OCI-LY1 (cell line): Measurements from ENCODE around the gene CHST13.

Experiments
- H2AFZ ChIP-seq: fragments of 200-600 bp; sonication (generic), shearing (Covaris generic); 2 replicates; pipeline ENCODE4 v1.6.0; 2014; ENCODE audit warnings: antibody characterized with exemption, mild to moderate bottlenecking, low read length
- H3F3A ChIP-seq: fragments of 200-600 bp; sonication (generic), shearing (Covaris generic); 2 replicates; pipeline ENCODE4 v1.6.0; 2014; ENCODE audit warnings: mild to moderate bottlenecking, antibody characterized with exemption, low read length, moderate library complexity; ENCODE audit not compliant: insufficient read depth
- H3K27ac ChIP-seq: fragments of 200-600 bp; sonication (generic); 2 replicates; pipeline ENCODE4 v1.5.1; 2014; ENCODE audit warnings: low read length, mixed run types, mild to moderate bottlenecking, low read depth; ENCODE audit not compliant: poor library complexity, severe bottlenecking
- H3K27me3 ChIP-seq: fragments of 200-600 bp; sonication (generic); 2 replicates; pipeline ENCODE4 v1.6.0; 2014; ENCODE audit warnings: antibody characterized with exemption, mild to moderate bottlenecking, low read length, moderate library complexity; ENCODE audit not compliant: insufficient read depth
- H3K36me3 ChIP-seq: fragments of 200-600 bp; sonication (generic); 2 replicates; pipeline ENCODE4 v1.6.1; 2014; ENCODE audit warnings: mild to moderate bottlenecking, antibody characterized with exemption, low read length, moderate library complexity, mixed read lengths; ENCODE audit not compliant: insufficient read depth
- H3K4me1 ChIP-seq: fragments of 200-600 bp; sonication (generic); 2 replicates; pipeline ENCODE4 v1.5.1; 2014; ENCODE audit warnings: mild to moderate bottlenecking, low read length, moderate library complexity; ENCODE audit not compliant: insufficient read depth, severe bottlenecking
- H3K4me2 ChIP-seq: fragments of 200-600 bp; sonication (generic), shearing (Covaris generic); 2 replicates; pipeline ENCODE4 v1.6.1; 2014; ENCODE audit warnings: low read length
- H3K4me3 ChIP-seq: fragments of 200-600 bp; sonication (generic); 2 replicates; pipeline ENCODE4 v1.5.1; 2014; ENCODE audit warnings: low read length, low read depth, mild to moderate bottlenecking, mixed read lengths; ENCODE audit not compliant: poor library complexity, severe bottlenecking
- H3K79me2 ChIP-seq: fragments of 200-600 bp; shearing (Covaris generic); 2 replicates; pipeline ENCODE4 v1.6.1; 2016; ENCODE audit warnings: mixed run types, low read length, mixed read lengths; ENCODE audit not compliant: insufficient read depth
- H3K9ac ChIP-seq: fragments of 200-600 bp; sonication (generic), shearing (Covaris generic); 2 replicates; pipeline ENCODE4 v1.6.1; 2014; ENCODE audit warnings: mild to moderate bottlenecking, low read length, mixed read lengths
- H3K9me2 ChIP-seq: fragments of 200-600 bp; sonication (generic), shearing (Covaris generic); 2 replicates; pipeline ENCODE4 v1.6.1; 2014; ENCODE audit warnings: low read depth, mild to moderate bottlenecking, low read length, mixed read lengths
- H3K9me3 ChIP-seq: fragments of 200-600 bp; shearing (Covaris generic); 2 replicates; pipeline ENCODE4 v1.6.1; 2014; ENCODE audit warnings: low read length, mixed read lengths
- H4K20me1 ChIP-seq: fragments of 200-600 bp; sonication (generic), shearing (Covaris generic); 2 replicates; pipeline ENCODE4 v1.6.0; 2016; ENCODE audit warnings: mild to moderate bottlenecking, low read length; ENCODE audit not compliant: insufficient read depth
- EZH2 ChIP-seq: fragments of 200-600 bp; sonication (generic), shearing (Covaris generic); IDR thresholded peaks from 2 replicates; pipeline ENCODE4 v1.8.0; 2017; ENCODE audit warnings: borderline replicate concordance, mixed run types, mild to moderate bottlenecking, antibody characterized with exemption, low read length, moderate library complexity, mixed read lengths
- TF ChIP-seq, protein P1 (sequence below): fragments of 200-600 bp; sonication (generic), shearing (Covaris generic); IDR thresholded peaks from 2 replicates; pipeline ENCODE4 v1.5.1; 2017; ENCODE audit warnings: mild to moderate bottlenecking, antibody characterized with exemption, low read length, moderate library complexity, mixed read lengths

Gene CHST13

GRCh38 chr3:126515066-126515706, 8.8 kb upstream of the CHST13 start:
- Histone ChIP-seq H3K4me3 (no peak overlapping the region), H3K36me3 (no peaks in the 10 kb centered on the region), H3K27me3 (no peaks in the 10 kb centered on the region), H4K20me1 (no peaks in the 10 kb centered on the region), H3F3A (no peaks in the 10 kb centered on the region), H3K79me2 (no peaks in the 10 kb centered on the region), H3K9me2 (no peaks in the 10 kb centered on the region), H3K9ac (no peak overlapping the region), H3K4me1 (no peaks in the 10 kb centered on the region), H3K27ac (no peak overlapping the region), H3K4me2 (no peak overlapping the region), H2AFZ (no peak overlapping the region), H3K9me3 (no peaks in the 10 kb centered on the region)
- TF ChIP-seq, protein P1, sequence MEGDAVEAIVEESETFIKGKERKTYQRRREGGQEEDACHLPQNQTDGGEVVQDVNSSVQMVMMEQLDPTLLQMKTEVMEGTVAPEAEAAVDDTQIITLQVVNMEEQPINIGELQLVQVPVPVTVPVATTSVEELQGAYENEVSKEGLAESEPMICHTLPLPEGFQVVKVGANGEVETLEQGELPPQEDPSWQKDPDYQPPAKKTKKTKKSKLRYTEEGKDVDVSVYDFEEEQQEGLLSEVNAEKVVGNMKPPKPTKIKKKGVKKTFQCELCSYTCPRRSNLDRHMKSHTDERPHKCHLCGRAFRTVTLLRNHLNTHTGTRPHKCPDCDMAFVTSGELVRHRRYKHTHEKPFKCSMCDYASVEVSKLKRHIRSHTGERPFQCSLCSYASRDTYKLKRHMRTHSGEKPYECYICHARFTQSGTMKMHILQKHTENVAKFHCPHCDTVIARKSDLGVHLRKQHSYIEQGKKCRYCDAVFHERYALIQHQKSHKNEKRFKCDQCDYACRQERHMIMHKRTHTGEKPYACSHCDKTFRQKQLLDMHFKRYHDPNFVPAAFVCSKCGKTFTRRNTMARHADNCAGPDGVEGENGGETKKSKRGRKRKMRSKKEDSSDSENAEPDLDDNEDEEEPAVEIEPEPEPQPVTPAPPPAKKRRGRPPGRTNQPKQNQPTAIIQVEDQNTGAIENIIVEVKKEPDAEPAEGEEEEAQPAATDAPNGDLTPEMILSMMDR = no peak
- no peak for TF ChIP-seq EZH2

DNA sequence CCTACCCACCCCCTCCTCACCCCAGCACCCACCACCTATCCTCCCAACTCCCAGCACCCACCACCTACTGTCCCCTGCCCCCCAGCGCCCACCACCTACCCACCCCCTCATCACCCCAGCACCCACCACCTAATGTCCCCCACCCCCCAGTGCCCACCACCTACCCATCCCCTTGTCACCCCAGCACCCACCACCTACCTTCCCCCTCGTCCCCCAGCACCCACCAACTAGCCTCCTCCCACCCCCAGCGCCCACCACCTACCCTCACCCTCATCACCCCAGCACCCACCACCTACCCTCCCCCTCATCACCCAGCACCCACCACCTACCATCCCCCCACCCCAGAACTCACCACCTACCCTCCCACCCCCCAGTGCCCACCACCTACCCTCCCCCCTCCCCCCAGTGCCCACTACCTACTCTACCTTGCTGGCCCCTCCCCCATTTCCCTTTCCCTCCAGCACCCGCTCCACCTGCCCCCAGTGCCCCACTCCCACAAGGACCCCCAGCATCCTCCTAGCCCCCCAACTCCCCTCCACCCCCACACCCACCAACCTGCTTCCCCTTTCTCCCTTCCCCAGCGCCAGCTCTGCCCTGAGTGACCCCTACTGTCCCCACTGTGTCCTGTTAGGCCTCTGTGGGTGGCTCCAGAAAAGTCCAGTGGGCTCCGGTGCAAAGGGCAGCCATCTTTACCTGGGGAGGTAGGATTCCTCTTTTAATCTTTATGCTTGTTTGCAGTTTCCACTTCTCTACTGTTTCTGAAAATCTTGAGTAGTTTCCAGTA, 7.6 kb upstream of the CHST13 start:
- Histone ChIP-seq H3K4me3 (no peak overlapping the region), H3K9me2 (no peaks in the 10 kb centered on the region), H3K27ac (no peak overlapping the region), H3K4me1 (no peaks in the 10 kb centered on the region), H3K4me2 (no peak overlapping the region), H3K27me3 (no peaks in the 10 kb centered on the region), H3K79me2 (no peaks in the 10 kb centered on the region), H4K20me1 (no peaks in the 10 kb centered on the region), H3F3A (no peaks in the 10 kb centered on the region), H3K36me3 (no peaks in the 10 kb centered on the region), H2AFZ (no peak overlapping the region), H3K9me3 (no peaks in the 10 kb centered on the region), H3K9ac (no peak overlapping the region)
- no peak for TF ChIP-seq EZH2
- TF ChIP-seq, protein P1 = no peak

- no peaks in the 10 kb centered on the region for H3K27me3 ChIP-seq
- H3K27ac ChIP-seq = no peak overlapping the region
- H3K36me3 ChIP-seq = no peaks in the 10 kb centered on the region
- no peaks in the 10 kb centered on the region for H4K20me1 ChIP-seq
- TF ChIP-seq, protein P1 = no peak
- TF ChIP-seq EZH2 = no peak
- no peak overlapping the region for H3K9ac ChIP-seq
- no peaks in the 10 kb centered on the region for H3K79me2 ChIP-seq
- H2AFZ ChIP-seq = no peak overlapping the region
- no peaks in the 10 kb centered on the region for H3K9me2 ChIP-seq
- H3K4me1 ChIP-seq = no peaks in the 10 kb centered on the region
- no peak overlapping the region for H3K4me3 ChIP-seq
- no peak overlapping the region for H3K4me2 ChIP-seq
- H3F3A ChIP-seq = no peaks in the 10 kb centered on the region
- no peaks in the 10 kb centered on the region for H3K9me3 ChIP-seq
Observed at GRCh38 chr3:126516936-126517290, 7.0 kb upstream of the CHST13 start.
